RWPE2 (cell line): ENCODE results near the gene OARD1.

Experiments used
- ATAC-seq: fragments of 200-7000 bp; cut with Tn5 transposase; 3 replicates; pipeline ENCODE4 v1.9.1; 2021; ENCODE audit warnings: low read depth
- DNase-seq: peaks from one replicate; pipeline ENCODE4 v3.0.0-alpha.2; 2020; ENCODE audit warnings: low spot score
- H3K27ac ChIP-seq: fragments of 450-650 bp; 2 replicates; pipeline ENCODE4 v1.5.1; 2017; ENCODE audit warnings: mild to moderate bottlenecking; ENCODE audit not compliant: poor library complexity, severe bottlenecking
- H3K27me3 ChIP-seq: fragments of 250-450 bp; sonication (Bioruptor Pico); 2 replicates; pipeline ENCODE4 v1.5.1; 2021; ENCODE audit warnings: mild to moderate bottlenecking, moderate library complexity; ENCODE audit not compliant: insufficient read depth, poor library complexity, severe bottlenecking
- H3K36me3 ChIP-seq: fragments of 250-450 bp; sonication (Bioruptor Pico); 2 replicates; pipeline ENCODE4 v1.5.1; 2020; ENCODE audit warnings: low read depth, mild to moderate bottlenecking, moderate library complexity
- H3K4me1 ChIP-seq: fragments of 250-450 bp; sonication (Bioruptor Pico); 2 replicates; pipeline ENCODE4 v1.5.1; 2021; ENCODE audit warnings: mild to moderate bottlenecking, moderate library complexity; ENCODE audit not compliant: insufficient read depth, poor library complexity, severe bottlenecking
- H3K4me3 ChIP-seq: fragments of 250-450 bp; sonication (Bioruptor Pico); 2 replicates; pipeline ENCODE4 v1.5.1; 2021; ENCODE audit warnings: mild to moderate bottlenecking, moderate library complexity; ENCODE audit not compliant: severe bottlenecking
- H3K9me3 ChIP-seq: fragments of 250-450 bp; sonication (Bioruptor Pico); 2 replicates; pipeline ENCODE4 v1.5.1; 2021; ENCODE audit warnings: mild to moderate bottlenecking, moderate library complexity; ENCODE audit not compliant: severe bottlenecking
- CTCF ChIP-seq: fragments of 450-650 bp; IDR thresholded peaks from one replicate; pipeline ENCODE4 v1.5.1; 2017; ENCODE audit warnings: mild to moderate bottlenecking, moderate library complexity; ENCODE audit not compliant: poor library complexity, severe bottlenecking

The OARD1 gene

GRCh38 chr6:41040101-41040939 is 31.8 kb downstream of the OARD1 start:
- H3K36me3 ChIP-seq = no peaks in the 10 kb centered on the region
- peak; percentile 66 for ATAC-seq
- peak overlapping the region; percentile 23 for H3K27ac ChIP-seq
- no peaks in the 10 kb centered on the region for H3K9me3 ChIP-seq
- TF ChIP-seq CTCF = no peak
- H3K27me3 ChIP-seq = no peaks in the 10 kb centered on the region
- peaks cover 43% of the 10 kb centered on the region for H3K4me1 ChIP-seq
- DNase-seq = no peak
- H3K4me3 ChIP-seq = no peak overlapping the region

GRCh38 chr6:41039060-41039998 is 32.8 kb downstream of the OARD1 start, which contains the start of gene UNC5CL:
TSS of gene UNC5CL (minus strand) at chr6:41039221. CDS start at chr6:41035074, 4,147 bp downstream.
- Histone ChIP-seq H3K27me3 (no peaks in the 10 kb centered on the region), H3K36me3 (no peaks in the 10 kb centered on the region), H3K27ac (peak within 1 kb of the TSS; percentile 23), H3K4me3 (no peak within 1 kb of the TSS), H3K9me3 (no peaks in the 10 kb centered on the region), H3K4me1 (peaks cover 43% of the 10 kb centered on the region)
- ATAC-seq (peak; percentile 16; the same call in 1 of the 3 replicates), DNase-seq (no peak)
- peak; percentile 62 for TF ChIP-seq CTCF

- H3K4me3 ChIP-seq = no peak overlapping the region
- no peaks in the 10 kb centered on the region for H3K9me3 ChIP-seq
- no peak for TF ChIP-seq CTCF
- H3K27ac ChIP-seq = no peak overlapping the region
- no peaks in the 10 kb centered on the region for H3K27me3 ChIP-seq
- no peaks in the 10 kb centered on the region for H3K36me3 ChIP-seq
- DNase-seq = no peak
- ATAC-seq = no peak
- H3K4me1 ChIP-seq = peaks cover 43% of the 10 kb centered on the region
Observed at GRCh38 chr6:41038205-41038604, 34.0 kb downstream of the OARD1 start.

- DNase-seq = no peak
- no peak overlapping the region for H3K4me3 ChIP-seq
- H3K27ac ChIP-seq = no peak overlapping the region
- no peak for TF ChIP-seq CTCF
- ATAC-seq = no peak
- no peaks in the 10 kb centered on the region for H3K9me3 ChIP-seq
- no peaks in the 10 kb centered on the region for H3K27me3 ChIP-seq
- peaks cover 43% of the 10 kb centered on the region for H3K4me1 ChIP-seq
- H3K36me3 ChIP-seq = no peaks in the 10 kb centered on the region
Observed at GRCh38 chr6:41037107-41037900, 34.9 kb downstream of the OARD1 start.
